ENCODE data around the gene SNRK.

Gene SNRK

DNA sequence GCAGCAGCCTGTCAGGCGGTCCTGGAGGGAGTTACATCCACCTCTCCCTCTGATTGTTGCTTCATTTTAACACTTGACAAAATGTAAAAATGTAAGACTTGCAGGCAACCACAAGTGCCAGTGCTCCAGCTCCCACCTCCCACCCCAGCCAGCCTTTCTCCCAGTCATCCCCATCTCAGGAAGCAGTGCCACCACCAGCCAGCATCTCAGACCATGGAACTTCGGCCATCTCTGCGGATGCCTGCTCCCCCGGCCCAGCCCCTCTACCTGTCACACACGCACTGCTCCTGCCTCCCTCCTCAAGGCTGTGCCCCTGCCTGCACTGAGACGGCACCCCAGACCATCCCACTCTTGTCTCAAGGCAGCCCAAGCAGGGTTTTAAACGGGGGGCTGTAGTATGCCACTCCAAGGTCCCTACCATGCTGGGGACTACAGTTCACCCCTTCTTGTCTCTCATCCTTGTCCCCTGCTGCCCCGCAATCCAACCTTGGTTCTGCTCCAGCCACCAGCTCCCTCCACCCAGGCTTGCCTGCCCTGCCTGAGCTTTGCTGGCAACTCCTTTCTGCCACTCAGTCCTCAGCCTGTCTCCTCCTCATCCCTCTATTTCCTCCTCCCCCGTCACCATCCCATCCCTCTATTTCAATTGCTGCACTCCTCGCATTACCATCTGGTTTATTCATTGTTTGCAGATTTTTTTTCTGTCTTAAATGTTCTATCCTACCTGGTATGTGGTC, 85.8 kb downstream of the SNRK start:
- DNase-seq (ENCODE audit: low read depth) = no peak

DNA sequence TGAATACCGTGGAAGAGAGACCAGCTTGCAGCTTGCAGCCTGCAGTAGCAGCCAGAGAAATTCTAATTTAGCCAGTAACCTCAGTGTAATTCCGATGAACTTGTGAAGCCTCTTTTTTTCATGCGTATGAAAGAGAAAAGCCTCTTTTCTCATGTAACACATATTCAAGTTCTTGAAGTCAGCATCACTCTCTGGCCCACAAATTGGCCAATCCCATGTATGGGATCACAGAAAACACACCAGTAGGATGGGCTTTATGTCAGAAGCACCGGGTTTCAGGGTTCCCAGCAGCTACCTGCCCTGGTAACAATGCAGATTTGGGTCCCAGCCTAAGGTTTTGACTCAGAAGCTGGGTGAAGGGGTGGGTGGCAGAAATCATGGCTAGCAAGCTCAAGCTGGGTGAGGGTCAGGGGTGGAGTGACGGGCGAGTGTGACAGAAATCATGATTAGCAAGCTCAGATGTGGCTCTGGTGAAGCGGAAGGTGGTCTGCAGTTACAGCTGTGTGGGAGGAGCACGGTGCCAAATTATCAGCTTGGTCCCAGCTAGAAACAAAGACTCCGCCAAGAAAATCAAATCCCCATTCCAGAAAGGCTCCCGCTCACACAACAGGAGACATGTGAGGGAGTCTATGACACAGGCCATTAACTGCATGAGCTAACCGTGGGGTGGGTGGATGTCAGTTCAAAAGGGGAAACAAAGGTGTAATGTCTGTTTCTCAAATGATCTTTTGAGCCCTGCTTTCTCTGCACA, 86.6 kb downstream of the SNRK start:
- DNase-seq (ENCODE audit: low read depth) = no peak

DNA sequence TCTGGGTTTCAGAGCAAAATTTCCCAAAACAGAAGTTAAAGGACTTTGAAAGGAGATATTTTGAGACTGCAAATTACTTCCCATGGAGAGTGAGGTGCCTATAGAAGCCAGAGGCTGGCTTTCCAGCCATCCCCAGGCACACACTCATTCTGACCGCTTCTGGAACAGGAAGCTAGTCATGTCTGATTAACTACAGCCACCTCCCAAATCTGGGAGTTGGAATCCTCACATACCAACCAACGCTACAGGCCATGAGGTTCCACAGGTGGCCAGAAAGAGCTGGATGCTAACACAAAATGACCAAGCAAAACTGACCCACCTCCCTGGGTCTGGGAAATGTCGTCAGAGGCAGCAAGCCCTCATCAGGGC, 87.2 kb downstream of the SNRK start:
- no peak for DNase-seq (ENCODE audit: low read depth)

DNA sequence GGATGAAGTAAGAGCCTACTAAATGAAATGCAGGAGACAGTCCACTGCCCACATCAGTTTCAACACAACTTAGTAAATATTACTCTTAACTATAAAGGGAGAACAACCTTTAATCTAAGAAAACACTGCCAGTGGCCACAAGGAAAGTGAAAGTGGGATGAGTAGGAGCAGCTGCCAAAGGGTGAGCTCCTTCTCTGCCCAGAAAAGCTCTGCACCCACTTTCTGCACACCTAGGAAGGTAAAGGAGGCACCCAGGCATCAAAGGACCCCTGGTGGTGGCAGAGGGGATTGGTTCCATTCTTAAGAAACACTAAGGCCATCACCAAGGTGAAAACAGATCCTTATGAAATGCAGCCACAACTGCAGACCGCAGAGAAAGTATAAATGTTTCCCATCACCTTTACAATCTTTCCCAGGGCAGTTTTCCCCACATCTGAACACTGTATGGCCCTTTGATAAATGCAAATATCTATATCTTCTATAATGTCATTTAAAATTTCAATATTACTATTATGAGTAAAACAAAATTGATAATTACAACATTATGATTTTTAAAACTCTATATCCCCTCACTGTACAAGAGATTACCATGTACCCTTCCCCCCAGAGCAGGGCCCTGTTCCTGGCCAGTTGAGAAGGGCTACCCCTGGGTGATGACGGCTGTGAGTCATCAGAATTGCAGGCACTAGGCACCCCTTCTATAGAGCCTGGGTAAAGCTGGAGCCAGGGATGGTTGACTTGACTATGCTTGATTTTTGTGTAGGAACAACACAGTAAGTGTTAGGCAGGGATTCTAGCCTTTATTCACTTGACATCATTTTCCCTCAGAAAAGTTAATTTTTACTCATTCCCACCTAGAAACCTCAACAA, 92.0 kb downstream of the SNRK start:
- peak; percentile 55 for DNase-seq (ENCODE audit: low read depth)

DNA sequence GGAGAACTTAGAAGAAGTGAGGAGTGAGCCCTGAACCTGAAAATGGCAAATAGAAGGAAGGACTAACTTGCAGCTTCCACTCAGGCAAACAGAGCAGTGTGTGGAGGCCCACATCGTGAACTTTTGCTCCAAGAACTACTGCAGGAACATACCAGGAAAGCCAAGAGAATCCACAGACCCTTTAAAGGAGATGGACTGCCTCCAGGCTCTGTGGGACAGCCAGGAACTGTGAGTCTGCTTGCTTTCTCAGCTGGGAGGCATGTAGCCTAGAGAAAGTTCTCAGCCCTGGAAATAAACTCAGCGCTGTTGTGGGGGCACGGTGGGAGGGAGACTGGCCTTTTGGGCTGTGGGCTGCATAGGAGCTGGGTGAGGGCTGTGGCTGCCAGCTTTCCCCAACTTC, 93.0 kb downstream of the SNRK start:
- DNase-seq (ENCODE audit: low read depth) = no peak

DNA sequence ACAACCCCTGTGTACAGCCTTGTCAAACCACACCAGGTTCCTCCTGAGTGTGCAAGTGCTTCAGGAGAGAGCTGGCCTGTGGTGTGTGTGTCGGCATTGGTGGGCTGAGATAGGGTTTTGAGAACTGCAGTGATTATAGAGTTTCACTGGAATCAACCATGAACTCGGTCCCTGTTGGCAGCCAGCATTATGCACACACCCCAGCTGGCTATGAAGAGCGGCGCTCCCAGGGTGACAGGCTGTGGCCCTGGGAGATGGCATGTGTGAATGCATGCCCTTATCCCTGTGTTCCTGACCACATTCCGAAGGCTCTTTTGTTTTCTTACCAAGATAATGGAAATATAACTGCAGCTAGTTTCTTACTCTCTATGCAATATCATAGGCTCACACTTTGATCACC, 101.8 kb downstream of the SNRK start:
- no peak for DNase-seq (ENCODE audit: low read depth)

DNA sequence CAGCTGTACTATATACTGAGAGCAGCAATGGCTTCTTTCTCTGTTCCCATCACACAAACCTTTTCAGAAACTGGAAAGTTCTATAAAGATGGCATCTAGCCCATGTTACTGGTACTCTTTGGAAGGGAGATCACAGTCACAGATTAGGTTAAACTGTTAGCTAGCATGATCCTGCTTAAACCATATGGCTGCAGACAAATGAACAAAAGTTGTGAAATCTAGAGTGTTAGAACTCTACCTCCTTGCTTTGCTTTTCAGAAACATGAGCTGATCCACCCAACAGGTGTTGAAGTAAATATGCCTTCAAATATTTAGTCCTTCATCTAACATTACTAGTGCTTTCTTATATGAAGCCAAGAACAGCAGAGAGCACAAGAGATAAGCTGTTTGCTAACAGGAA, 102.6 kb downstream of the SNRK start:
- DNase-seq (ENCODE audit: low read depth) = no peak

DNA sequence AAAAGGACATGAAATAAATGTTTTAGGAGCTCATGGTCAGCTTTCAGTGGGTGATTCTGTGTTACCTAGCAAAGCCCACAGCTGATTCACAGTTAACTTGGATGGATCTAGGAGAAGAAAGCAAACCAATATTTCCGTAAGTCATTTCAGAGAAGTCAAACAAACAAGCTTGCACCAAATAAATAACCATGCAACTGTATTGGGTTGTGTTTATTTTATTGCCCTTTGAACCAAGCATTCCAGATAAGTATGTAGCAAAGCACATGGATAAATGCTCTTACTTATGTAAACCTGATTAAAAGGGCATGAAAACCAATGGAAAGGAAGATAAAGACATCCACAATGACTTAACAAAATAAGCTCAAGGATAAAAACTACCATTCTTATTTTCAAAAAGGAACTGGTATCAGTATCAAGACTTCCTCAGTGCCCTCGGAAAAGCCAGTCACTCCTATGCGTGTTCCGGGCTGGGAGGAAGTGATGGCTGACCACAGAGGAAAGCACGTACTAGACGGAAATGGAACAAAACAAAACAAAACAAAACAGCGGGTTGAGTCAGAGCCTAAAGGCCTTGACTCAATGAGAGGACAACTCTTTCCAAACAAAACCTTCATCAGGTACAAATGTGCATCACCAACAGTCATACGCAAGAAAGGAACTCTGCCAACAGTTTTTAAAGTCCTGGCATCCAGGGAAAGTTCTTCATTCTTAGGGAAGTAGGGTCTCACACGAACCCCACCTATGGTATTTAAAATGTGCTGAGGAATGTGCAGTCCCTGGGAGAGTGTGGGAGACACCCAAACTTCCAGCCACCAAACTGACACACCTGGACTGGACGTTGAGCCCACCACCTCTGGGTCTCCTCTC, 103.3 kb downstream of the SNRK start:
- DNase-seq (ENCODE audit: low read depth) = peak; percentile 57

DNA sequence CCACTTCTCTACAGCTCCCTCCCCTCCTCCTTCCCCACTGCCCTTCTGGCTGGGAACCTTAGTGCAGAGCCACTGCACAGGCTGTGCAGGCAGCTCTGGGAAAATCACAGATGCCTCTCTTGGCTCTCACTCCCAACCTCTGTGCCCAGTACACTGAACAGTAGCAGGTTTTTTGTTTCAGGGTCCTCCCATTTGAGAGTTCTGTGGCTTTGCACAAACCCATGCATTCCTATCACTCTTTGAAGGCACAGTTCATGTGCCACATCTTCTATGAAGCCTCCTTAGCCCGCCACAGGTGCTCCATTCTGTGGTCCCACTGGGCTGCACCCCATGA, 103.9 kb downstream of the SNRK start:
- DNase-seq (ENCODE audit: low read depth) = no peak

DNA sequence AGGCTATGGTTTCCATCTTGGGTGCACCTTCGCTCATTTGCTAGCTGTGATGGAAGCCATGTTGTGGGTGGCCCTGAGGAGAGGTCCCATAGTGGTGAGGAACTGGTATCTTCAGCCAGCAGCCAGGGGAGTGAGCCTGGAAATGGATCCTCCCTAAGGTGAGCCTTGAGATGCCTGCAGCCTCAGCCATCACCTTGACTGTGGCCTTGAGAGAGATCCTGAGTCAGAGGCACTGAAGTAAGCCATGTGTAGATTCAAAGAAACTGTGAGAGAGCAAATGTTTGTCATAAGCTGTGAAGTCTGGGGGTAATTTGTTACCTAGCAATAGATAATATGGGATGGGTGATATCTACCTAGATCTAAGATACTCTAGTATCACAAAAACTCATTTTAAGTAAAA, 105.3 kb downstream of the SNRK start:
- DNase-seq (ENCODE audit: low read depth) = no peak

DNA sequence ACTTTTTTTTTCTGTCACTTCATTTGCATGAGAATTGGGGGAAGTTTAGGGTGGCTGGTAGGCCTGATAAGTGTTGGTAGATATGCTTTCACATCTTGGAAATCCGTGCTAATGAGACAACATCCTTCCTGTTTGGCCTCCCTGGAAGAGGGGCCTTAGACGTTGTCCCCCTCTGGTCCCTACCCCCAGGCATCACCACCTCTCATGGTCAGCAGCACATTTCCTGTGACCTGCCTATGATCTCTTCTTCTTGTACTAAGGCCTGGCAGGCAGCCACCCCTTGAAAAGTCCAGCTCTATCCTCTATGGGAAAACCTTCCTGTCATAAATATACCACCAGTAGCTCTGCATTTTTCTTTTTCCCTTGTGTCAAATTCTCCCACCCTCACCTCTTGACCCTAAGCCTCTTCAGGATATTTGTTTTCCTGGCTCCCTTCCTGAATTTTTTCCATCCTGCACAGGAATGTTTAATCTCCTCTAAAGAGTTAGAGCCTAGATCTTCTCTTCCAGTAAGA, 107.8 kb downstream of the SNRK start:
- no peak for DNase-seq (ENCODE audit: low read depth)

DNA sequence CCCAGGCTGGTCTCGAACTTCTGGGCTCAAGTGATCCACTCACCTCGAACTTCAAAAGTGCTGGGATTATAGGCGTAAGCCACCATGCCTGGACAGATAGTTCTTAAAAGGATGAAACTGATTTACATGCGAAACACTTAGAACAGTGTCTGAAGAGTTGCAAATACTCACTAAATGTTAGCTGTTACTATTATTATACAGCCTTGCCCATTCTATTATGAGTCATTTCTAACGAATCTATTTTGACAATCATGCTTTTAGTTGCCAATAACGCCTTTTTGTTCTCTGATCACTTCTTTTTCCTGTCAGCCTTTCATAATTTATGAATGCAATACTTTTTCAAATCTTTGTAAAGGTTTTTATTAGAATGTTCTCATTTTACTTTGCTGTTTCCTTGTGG, 112.7 kb downstream of the SNRK start:
- DNase-seq (ENCODE audit: low read depth) = no peak

DNA sequence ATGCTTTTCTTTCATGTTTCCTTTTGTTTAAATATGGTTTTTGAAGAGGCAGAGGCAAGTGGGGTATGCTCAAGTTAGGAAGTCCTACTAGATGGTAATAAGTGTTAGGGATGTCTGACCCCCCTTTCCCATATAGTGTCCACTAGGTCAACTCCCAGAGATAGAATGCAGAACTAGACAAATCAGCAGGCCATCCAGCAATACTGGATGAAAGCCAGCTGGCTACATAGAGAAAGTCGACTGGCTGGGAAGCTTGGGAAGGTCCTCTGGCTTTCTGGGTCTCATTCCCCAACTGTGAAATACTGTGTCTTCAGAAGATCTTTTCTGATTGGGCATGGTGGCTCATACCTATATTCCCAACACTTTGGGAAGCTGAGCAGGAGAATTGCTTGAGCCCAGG, 113.8 kb downstream of the SNRK start:
- no peak for DNase-seq (ENCODE audit: low read depth)

All from activated T-cell treated with anti-CD3 and anti-CD28 coated beads for 24 hours (primary cell).